H1 (cell line): ENCODE data around the gene ZNF407. TPM values are rescaled to one million over a fixed set of nuclear protein-coding genes. Genes with fewer than 3 reads are reported as not detected.
A peak's percentile ranks its signal among the peaks of the same experiment; 100 is the strongest.

Source experiments
- CTCF ChIA-PET: fragments of 300-600 bp; sonication (Branson Sonifier 250); formaldehyde crosslinking; loops from one replicate; lab custom pipeline; 2021; ENCODE audit not compliant: partially characterized antibody; lab: Charles Lee
- POLR2A ChIA-PET: fragments of 300-600 bp; sonication (Branson Sonifier 250); formaldehyde crosslinking; loops from one replicate; lab custom pipeline; 2021; ENCODE audit warnings: inconsistent platforms; ENCODE audit not compliant: partially characterized antibody; lab: Charles Lee
- DNase-seq, 2 experiments: peaks; one replicate each; pipeline versions ENCODE4 v3.0.0 to v3.0.0-alpha.2; 2010 to 2022; ENCODE audit warnings: low spot score in 2 of 2, low read depth in 1 of 2, mixed read lengths in 1 of 2
- FAIRE-seq: peaks from 2 replicates; lab custom pipeline; 2011; peaks lifted over from hg19 to GRCh38; lab: Jason Lieb, UNC
- H2AFZ ChIP-seq: 2 replicates; pipeline ENCODE4 v1.8.1; 2012; ENCODE audit warnings: low read length, inconsistent platforms
- H2AK5ac ChIP-seq: 2 replicates; pipeline ENCODE4 v1.6.1; 2013; ENCODE audit warnings: low read depth, low read length
- H2BK120ac ChIP-seq: replicated peaks from 2 replicates; pipeline ENCODE3; 2013; ENCODE audit warnings: low read depth, low read length, inconsistent platforms
- H2BK12ac ChIP-seq: 2 replicates; pipeline ENCODE4 v1.6.1; 2013; ENCODE audit warnings: low read depth, low read length
- H2BK15ac ChIP-seq: 2 replicates; pipeline ENCODE4 v1.6.1; 2013; ENCODE audit warnings: low read length
- H2BK20ac ChIP-seq: 2 replicates; pipeline ENCODE4 v1.6.1; 2013; ENCODE audit warnings: low read length
- H2BK5ac ChIP-seq: 2 replicates; pipeline ENCODE4 v1.6.1; 2013; ENCODE audit warnings: low read depth, low read length
- H3K14ac ChIP-seq: 2 replicates; pipeline ENCODE4 v1.6.1; 2013; ENCODE audit warnings: inconsistent platforms; ENCODE audit not compliant: insufficient read length
- H3K18ac ChIP-seq: 2 replicates; pipeline ENCODE4 v1.6.1; 2013; ENCODE audit warnings: low read length; ENCODE audit errors: extremely low read depth
- H3K23ac ChIP-seq: 2 replicates; pipeline ENCODE4 v1.6.1; 2013; ENCODE audit warnings: inconsistent platforms; ENCODE audit not compliant: insufficient read length
- H3K23me2 ChIP-seq: 2 replicates; pipeline ENCODE4 v1.6.1; 2013; ENCODE audit warnings: low read depth, low read length
- H3K27ac ChIP-seq: 2 replicates; pipeline ENCODE4 v1.6.1; 2011; ENCODE audit warnings: low read depth, low read length, inconsistent platforms
- H3K27me3 ChIP-seq, 4 experiments: replicated peaks in 1 of 4; 1 replicate in 1 of 4; 2 replicates in 3 of 4; pipeline versions ENCODE4 v1.6.1 to v1.8.1; 2011 to 2013; ENCODE audit warnings: low read length in 3 of 4, mild to moderate bottlenecking in 3 of 4, inconsistent platforms in 2 of 4, mixed read lengths in 2 of 4, moderate library complexity in 1 of 4; ENCODE audit not compliant: control insufficient read depth in 3 of 4, insufficient read depth in 3 of 4; ENCODE audit errors: extremely low read depth in 1 of 4
- H3K36me3 ChIP-seq, 4 experiments: 2 replicates each; pipeline versions ENCODE4 v1.6.1 to v1.8.1; 2011 to 2013; ENCODE audit warnings: mild to moderate bottlenecking in 4 of 4, low read length in 3 of 4, moderate library complexity in 2 of 4, control low read depth in 1 of 4, inconsistent platforms in 1 of 4; ENCODE audit not compliant: insufficient read depth in 4 of 4, control insufficient read depth in 2 of 4
- H3K4ac ChIP-seq: replicated peaks from 2 replicates; pipeline ENCODE3; 2013; ENCODE audit warnings: low read length, low read depth, mixed read lengths, inconsistent platforms; ENCODE audit not compliant: insufficient read length
- H3K4me1 ChIP-seq, 4 experiments: replicated peaks in 1 of 4; 1 replicate in 1 of 4; 2 replicates in 3 of 4; pipeline versions ENCODE4 v1.6.1 to v1.8.1; 2011 to 2013; ENCODE audit warnings: low read length in 3 of 4, inconsistent platforms in 2 of 4, mixed read lengths in 1 of 4; ENCODE audit not compliant: insufficient read depth in 4 of 4, control insufficient read depth in 3 of 4
- H3K4me2 ChIP-seq, 2 experiments: 2 replicates each; pipeline versions ENCODE4 v1.6.1 to v1.8.1; 2011 to 2013; ENCODE audit warnings: low read depth in 2 of 2, low read length in 2 of 2, control low read depth in 1 of 2, inconsistent platforms in 1 of 2, mild to moderate bottlenecking in 1 of 2; ENCODE audit not compliant: insufficient read depth in 1 of 2
- H3K4me3 ChIP-seq, 4 experiments: fragments of 200-600, 300-600 bp in 1 of 4; sonication (generic), shearing (Covaris generic), sonication (Bioruptor Twin) in 1 of 4; 2 replicates each; pipeline versions ENCODE4 v1.5.1 to v1.8.1; 2011 to 2016; ENCODE audit warnings: low read length in 4 of 4, low read depth in 3 of 4, control low read depth in 2 of 4, inconsistent platforms in 2 of 4, mild to moderate bottlenecking in 2 of 4, mixed read lengths in 1 of 4, moderate library complexity in 1 of 4; ENCODE audit not compliant: insufficient read depth in 2 of 4; ENCODE audit errors: extremely low read depth in 1 of 4
- H3K56ac ChIP-seq: replicated peaks from 2 replicates; pipeline ENCODE3; 2013; ENCODE audit warnings: low read depth, mild to moderate bottlenecking, mixed read lengths, low read length, inconsistent platforms; ENCODE audit not compliant: insufficient read length
- H3K79me1 ChIP-seq: 2 replicates; pipeline ENCODE4 v1.6.1; 2013; ENCODE audit warnings: low read depth, low read length, control low read depth
- H3K79me2 ChIP-seq, 2 experiments: 2 replicates each; pipeline versions ENCODE4 v1.6.1 to v1.8.1; 2012 to 2013; ENCODE audit warnings: low read length in 2 of 2, mild to moderate bottlenecking in 2 of 2, inconsistent platforms in 1 of 2; ENCODE audit not compliant: insufficient read depth in 2 of 2, control insufficient read depth in 1 of 2
- H3K9ac ChIP-seq, 4 experiments: replicated peaks in 1 of 4; 1 replicate in 1 of 4; 2 replicates in 3 of 4; pipeline versions ENCODE4 v1.6.1 to v1.8.1; 2011 to 2013; ENCODE audit warnings: low read depth in 3 of 4, low read length in 3 of 4, control low read depth in 2 of 4, mild to moderate bottlenecking in 2 of 4, moderate library complexity in 2 of 4, inconsistent platforms in 1 of 4; ENCODE audit errors: extremely low read depth in 1 of 4
- H3K9me3 ChIP-seq, 2 experiments: 2 replicates each; pipeline versions ENCODE4 v1.6.1 to v1.8.1; 2012 to 2013; ENCODE audit warnings: mild to moderate bottlenecking in 2 of 2, moderate library complexity in 2 of 2, control low read depth in 1 of 2, inconsistent platforms in 1 of 2, low read depth in 1 of 2, low read length in 1 of 2, mixed read lengths in 1 of 2; ENCODE audit not compliant: insufficient read depth in 2 of 2
- H4K20me1 ChIP-seq, 2 experiments: replicated peaks in 1 of 2; 2 replicates each; pipeline versions ENCODE3 to v1.8.1; 2011 to 2013; ENCODE audit warnings: inconsistent platforms in 2 of 2, low read length in 2 of 2, mild to moderate bottlenecking in 1 of 2; ENCODE audit not compliant: insufficient read depth in 2 of 2, control insufficient read depth in 1 of 2
- H4K5ac ChIP-seq: 2 replicates; pipeline ENCODE4 v1.6.1; 2013; ENCODE audit warnings: low read length, low read depth, mixed read lengths, inconsistent platforms; ENCODE audit not compliant: insufficient read length
- H4K8ac ChIP-seq: 2 replicates; pipeline ENCODE4 v1.8.0; 2013; ENCODE audit warnings: mild to moderate bottlenecking, moderate library complexity, low read length, inconsistent platforms; ENCODE audit not compliant: insufficient read depth; ENCODE audit errors: extremely low read depth
- H4K91ac ChIP-seq: replicated peaks from 2 replicates; pipeline ENCODE3; 2013; ENCODE audit warnings: low read length, mixed read lengths, inconsistent platforms; ENCODE audit not compliant: insufficient read length
- GABPA ChIP-seq: IDR thresholded peaks from 2 replicates; pipeline ENCODE4 v1.6.1; 2011; ENCODE audit warnings: mild to moderate bottlenecking, low read length, moderate library complexity, borderline replicate concordance; ENCODE audit not compliant: insufficient read depth
- GTF2F1 ChIP-seq: IDR thresholded peaks from 2 replicates; pipeline ENCODE4 v1.6.1; 2012; ENCODE audit warnings: low read depth, low read length, improper control_type of control experiment, borderline replicate concordance
- NANOG ChIP-seq: IDR thresholded peaks from 2 replicates; pipeline ENCODE4 v1.6.1; 2011; ENCODE audit warnings: low read length, low read depth, mild to moderate bottlenecking, inconsistent platforms; ENCODE audit not compliant: insufficient read depth, poor library complexity, severe bottlenecking
- RAD21 ChIP-seq, 2 experiments: IDR thresholded peaks in 1 of 2; conservative IDR thresholded peaks in 1 of 2; 2 replicates each; pipeline ENCODE4 v1.6.1; 2011; ENCODE audit warnings: low read depth in 2 of 2, low read length in 2 of 2, improper control_type of control experiment in 1 of 2, inconsistent platforms in 1 of 2, mild to moderate bottlenecking in 1 of 2, moderate library complexity in 1 of 2
- SAP30 ChIP-seq: fragments of 300-600 bp; sonication (generic); IDR thresholded peaks from 2 replicates; pipeline ENCODE4 v1.7.1; 2012; ENCODE audit warnings: low read length, moderate library complexity, mild to moderate bottlenecking, inconsistent platforms; ENCODE audit not compliant: insufficient read depth, insufficient replicate concordance
- SIX5 ChIP-seq: IDR thresholded peaks from 2 replicates; pipeline ENCODE4 v1.6.1; 2011; ENCODE audit warnings: mild to moderate bottlenecking, low read depth, low read length
- WGBS, 2 experiments: shearing (Covaris generic) in 1 of 2; methylation state at CpG; one replicate each; pipeline versions ENCODE4 v1.1.6 to v1.1.7; 2013 to 2015; ENCODE audit warnings: low lambda C conversion rate in 2 of 2, mixed read lengths in 2 of 2, inconsistent platforms in 1 of 2, low coverage in 1 of 2, missing lambda C conversion rate in 1 of 2; ENCODE audit not compliant: insufficient replicate concordance in 2 of 2, insufficient coverage in 1 of 2, insufficient read length in 1 of 2; ENCODE audit errors: extremely low coverage in 1 of 2, missing lambda C conversion rate in 1 of 2; 5-methylcytosine and 5-hydroxymethylcytosine counted together
- polyA plus RNA-seq, 7 experiments: library from polyadenylated mRNA; depleted of rRNA in 3 of 7; stranded (reverse) in 5 of 7; unstranded in 2 of 7; fragments of >200 nt in 5 of 7; fragments of 200-250 nt in 2 of 7; gene quantifications; 1 replicate in 5 of 7; 2 replicates in 1 of 7; 4 replicates in 1 of 7; pipeline versions ENCODE4 v1.2.1 to v1.2.3, GENCODE V29; 2011 to 2013; ENCODE audit warnings: missing spikeins in 2 of 7, mixed read lengths in 2 of 7
- total RNA-seq: library from RNA; stranded (reverse); fragmentation: NEBNext Ultra II Directional; extraction: Animal tissue kit (Norgen Biotek cat#: 25700); gene quantifications from 2 replicates; pipeline ENCODE4 v1.2.1, GENCODE V29; 2021
- TF ChIP-seq, protein P1 (sequence below), 3 experiments: IDR thresholded peaks; 1 replicate in 2 of 3; 2 replicates in 1 of 3; pipeline versions ENCODE4 v1.5.1 to v1.6.1; 2011; ENCODE audit warnings: low read length in 3 of 3, mild to moderate bottlenecking in 3 of 3, inconsistent platforms in 2 of 3, low read depth in 1 of 3, moderate library complexity in 1 of 3; ENCODE audit not compliant: insufficient read depth in 1 of 3; ENCODE audit errors: control extremely low read depth in 1 of 3

Gene ZNF407
- total and polyA plus RNA-seq, 2 of the 8 experiments (the other 6 are each of a cell fraction or from before 2014, with no cell fraction given): 1.5 to 6.8 TPM

DNA sequence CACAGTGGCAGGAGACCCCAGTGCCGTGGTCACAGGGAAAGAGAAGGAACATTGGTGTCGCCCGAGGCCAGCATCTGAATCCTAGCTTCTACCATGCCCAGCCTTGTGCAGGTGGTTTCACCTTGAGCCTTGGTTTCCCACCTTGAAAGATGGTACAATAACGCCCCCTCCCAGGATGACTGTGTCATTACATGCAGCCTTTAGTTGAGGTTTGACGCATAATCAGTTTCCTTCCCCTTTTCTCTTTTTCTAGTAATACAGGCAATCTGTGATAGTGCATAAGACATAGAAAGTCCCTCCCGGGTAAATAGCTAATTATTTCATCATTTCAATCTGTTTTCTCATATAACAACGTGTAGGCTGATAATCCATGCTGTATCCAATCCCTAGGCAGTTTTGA is 29.8 kb upstream of the ZNF407 start:
- Histone ChIP-seq H3K4me3 (no peak overlapping the region), H3K9ac (no peak overlapping the region), H3K23ac (no peak overlapping the region), H2BK12ac (no peak overlapping the region), H2BK15ac (no peak overlapping the region), H3K79me2 (no peaks in the 10 kb centered on the region), H4K8ac (no peak overlapping the region), H4K91ac (no peak overlapping the region), H2AK5ac (no peak overlapping the region), H3K4me1 (no peaks in the 10 kb centered on the region), H3K4me2 (no peak overlapping the region), H3K79me1 (no peaks in the 10 kb centered on the region), H2BK5ac (no peak overlapping the region), H3K27ac (no peak overlapping the region), H2AFZ (no peak overlapping the region), H4K5ac (no peak overlapping the region), H3K4ac (no peak overlapping the region), H3K18ac (no peak overlapping the region), H2BK20ac (no peak overlapping the region), H3K14ac (no peak overlapping the region), H4K20me1 (no peaks in the 10 kb centered on the region), H3K23me2 (peaks cover under 1% of the 10 kb centered on the region; the same call in 1 of the 2 replicates), H3K27me3 (no peaks in the 10 kb centered on the region), H2BK120ac (no peak overlapping the region), H3K9me3 (peaks cover 10 to 19% of the 10 kb centered on the region in 2 experiments), H3K36me3 (no peaks in the 10 kb centered on the region), H3K56ac (no peak overlapping the region)
- ChIA-PET CTCF (interaction anchor here (1.4 to 2.8 kb wide), 6 partner anchors 10 to 75 kb away, joined by 3 to 9 read pairs (median 4); partner anchors contain the start of gene CNDP1), POLR2A (no interaction called here)
- WGBS, 2 experiments: 74% methylated on average over 7 of the region's 7 CpGs; no CpG with 5 or more reads in 1 of the 2 experiments
- TF ChIP-seq, protein P1, sequence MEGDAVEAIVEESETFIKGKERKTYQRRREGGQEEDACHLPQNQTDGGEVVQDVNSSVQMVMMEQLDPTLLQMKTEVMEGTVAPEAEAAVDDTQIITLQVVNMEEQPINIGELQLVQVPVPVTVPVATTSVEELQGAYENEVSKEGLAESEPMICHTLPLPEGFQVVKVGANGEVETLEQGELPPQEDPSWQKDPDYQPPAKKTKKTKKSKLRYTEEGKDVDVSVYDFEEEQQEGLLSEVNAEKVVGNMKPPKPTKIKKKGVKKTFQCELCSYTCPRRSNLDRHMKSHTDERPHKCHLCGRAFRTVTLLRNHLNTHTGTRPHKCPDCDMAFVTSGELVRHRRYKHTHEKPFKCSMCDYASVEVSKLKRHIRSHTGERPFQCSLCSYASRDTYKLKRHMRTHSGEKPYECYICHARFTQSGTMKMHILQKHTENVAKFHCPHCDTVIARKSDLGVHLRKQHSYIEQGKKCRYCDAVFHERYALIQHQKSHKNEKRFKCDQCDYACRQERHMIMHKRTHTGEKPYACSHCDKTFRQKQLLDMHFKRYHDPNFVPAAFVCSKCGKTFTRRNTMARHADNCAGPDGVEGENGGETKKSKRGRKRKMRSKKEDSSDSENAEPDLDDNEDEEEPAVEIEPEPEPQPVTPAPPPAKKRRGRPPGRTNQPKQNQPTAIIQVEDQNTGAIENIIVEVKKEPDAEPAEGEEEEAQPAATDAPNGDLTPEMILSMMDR (IDR thresholded peaks at IDR 0.05; ENCODE audit: control extremely low read depth in 1 of 3, insufficient read depth in 1 of 3, low read depth in 1 of 3, low read length in 3 of 3): peak in 2 of 3 experiments; percentile 34 to 50; a peak in 2 of 4 replicates
- TF ChIP-seq RAD21 (IDR thresholded peaks at IDR 0.05 in 1 of 2, conservative IDR thresholded peaks at IDR 0.05 in 1 of 2; ENCODE audit: low read depth in 2 of 2, low read length in 2 of 2) (peak; percentile 44 to 64; a peak in 3 of 4 replicates), GTF2F1 (no peak), SAP30 (no peak), GABPA (no peak), SIX5 (no peak), NANOG (no peak)
- FAIRE-seq: no peak
- DNase-seq: no peak
